Aortic smooth muscle cell (primary cell): Measurements from ENCODE around the gene MST1R. TPM values are rescaled to one million over a fixed set of nuclear protein-coding genes. Genes with fewer than 3 reads are reported as not detected.

Experiments used
- total RNA-seq: library from RNA; depleted of rRNA; stranded (reverse); fragments of >200 nt; gene quantifications from 2 replicates; pipeline ENCODE4 v1.2.3, GENCODE V29; 2014

MST1R gene
- total RNA-seq, result 0.40 and 2.0 TPM in 2 replicates

GRCh38 chr3:49903451-49904424, at the start of gene MST1R:
Gene MST1R, minus strand, starts transcription at chr3:49903873. Its CDS starts 264 bp downstream, at chr3:49903609.

GRCh38 chr3:49939858-49940666, 36.4 kb upstream of the MST1R start, which contains the start of gene RBM6:
Gene RBM6, plus strand, starts transcription at chr3:49940150. Its CDS starts 22,492 bp downstream, at chr3:49962642.

DNA sequence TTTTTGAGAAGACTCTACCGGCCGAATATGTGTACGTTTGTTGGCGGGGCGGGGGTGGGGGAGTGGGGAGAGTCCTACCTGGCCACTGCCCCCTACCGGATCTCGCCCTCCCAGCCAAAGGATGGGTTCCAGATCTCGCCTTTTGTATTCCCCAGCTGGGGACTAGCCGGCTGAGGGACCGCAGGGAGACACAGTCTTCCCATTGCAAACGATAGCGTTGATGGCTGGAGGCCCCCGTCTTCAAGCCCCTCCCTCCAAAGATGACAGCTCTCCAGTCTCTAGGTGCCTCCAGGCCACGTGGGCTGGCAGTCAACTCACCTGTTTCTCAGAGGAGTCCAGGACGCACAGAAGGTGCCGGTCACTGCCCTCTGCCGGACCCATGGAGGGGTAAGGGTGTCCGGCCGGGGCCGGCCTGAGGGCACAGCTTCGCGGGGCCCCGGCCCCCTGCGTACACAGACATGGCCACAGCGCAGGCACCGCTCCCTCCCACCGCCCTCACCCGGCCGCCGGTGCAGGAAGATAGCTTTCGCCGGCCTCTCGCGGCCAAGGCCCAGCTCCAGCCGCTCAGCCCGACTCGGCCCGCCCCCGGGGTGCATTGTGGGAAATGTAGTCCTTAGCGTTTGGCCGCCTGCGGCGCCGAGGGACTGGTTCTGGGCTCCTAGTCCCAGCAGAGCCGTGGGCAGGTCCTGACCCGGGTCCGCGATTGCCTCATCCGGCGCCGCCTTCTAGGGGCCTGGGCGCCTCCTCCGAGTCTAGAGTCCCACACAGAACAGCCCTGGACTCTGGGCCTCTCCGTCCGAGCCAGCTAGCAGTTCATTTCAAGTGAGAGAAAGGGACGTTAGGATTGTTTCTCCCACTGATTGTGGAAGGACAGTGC, 25.9 kb upstream of the MST1R start, which contains the start of gene MON1A:
TSS of gene MON1A (minus strand) at position 521 of the 877 bp plus-strand sequence. CDS start 16,465 bp downstream, outside the sequence.

DNA sequence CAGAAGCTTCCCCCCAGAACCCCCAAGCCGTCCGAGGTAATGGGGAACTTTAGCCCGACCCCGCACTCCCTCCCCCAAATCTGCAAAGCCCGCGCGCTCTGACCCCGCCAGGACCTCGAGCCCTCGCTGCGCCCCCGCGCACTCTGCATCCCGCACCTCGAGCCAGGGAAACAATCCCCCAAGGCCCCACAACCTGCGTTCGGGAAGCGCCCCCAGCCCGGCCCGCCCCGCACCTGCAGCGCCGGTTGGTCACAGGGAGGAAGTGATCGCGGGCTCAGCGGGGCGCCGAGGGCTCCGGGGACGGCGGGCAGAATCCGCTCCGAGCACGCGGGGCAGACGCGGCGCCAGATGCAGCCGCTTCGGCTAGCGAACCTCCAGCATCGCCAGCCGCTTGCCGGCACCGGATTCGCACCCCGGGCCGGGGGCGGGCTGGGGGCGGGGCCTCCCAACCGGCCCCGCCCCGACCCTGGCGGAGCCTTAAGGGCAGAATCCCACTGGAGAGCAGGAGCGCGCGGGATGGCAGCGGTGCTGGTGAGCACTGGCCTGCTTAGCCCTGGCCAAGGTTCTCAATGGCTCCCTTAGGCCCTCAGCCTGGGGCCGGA, 34.0 kb downstream of the MST1R start, which contains the start of gene CAMKV:
TSS of gene CAMKV (minus strand) at position 382 of the 602 bp plus-strand sequence. CDS start 7,518 bp downstream, outside the sequence.

DNA sequence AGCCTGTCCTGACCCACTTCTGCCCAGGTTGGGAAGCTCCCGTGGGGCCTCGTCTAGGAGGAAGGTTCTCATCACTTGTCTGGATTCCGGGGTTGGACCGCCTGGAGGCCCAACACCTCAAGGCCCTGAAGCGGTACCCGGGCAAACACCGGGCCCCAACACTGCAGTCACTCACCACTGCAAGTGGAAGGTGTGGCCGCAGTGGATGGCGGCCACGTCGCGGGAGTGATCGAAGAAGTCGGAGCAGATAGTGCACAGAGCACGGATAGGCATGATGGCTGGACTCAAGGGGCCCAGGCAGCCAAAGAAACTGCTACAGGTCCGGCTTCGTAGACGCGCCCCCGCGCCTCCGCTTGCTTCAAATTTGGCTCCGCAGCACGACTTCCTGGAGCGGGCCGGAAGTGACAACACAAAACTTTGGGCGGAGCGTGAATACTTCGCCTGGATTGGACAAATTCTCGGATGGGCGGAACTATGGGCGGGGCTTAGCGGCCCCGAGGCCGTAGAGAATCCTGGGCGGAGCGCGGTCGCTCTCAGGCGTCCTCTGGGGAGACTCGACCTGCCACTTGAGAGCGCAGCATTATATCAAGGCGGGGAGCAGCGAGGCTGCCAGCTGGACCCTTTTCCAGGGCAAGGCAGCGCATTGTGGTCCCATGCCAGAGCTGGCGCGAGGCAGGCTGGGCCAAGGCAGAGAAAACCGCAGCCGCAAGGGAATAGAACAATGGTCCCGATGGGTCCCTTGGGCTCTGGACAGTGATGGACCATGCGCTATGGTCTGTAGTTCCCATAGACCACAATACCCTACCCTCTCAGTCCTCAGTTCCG, 47.3 kb downstream of the MST1R start, which contains the start of gene TRAIP:
TSS of gene TRAIP (minus strand) at position 384 of the 825 bp plus-strand sequence. CDS start at position 273, 111 bp downstream.

Other genes with a start within 250 kb of the MST1R start
- gene APEH, start 229.5 kb downstream of the MST1R start, total RNA-seq, result 132 and 152 TPM in 2 replicates
- gene MST1, start 214.4 kb downstream of the MST1R start, total RNA-seq, result 3.4 and 4.4 TPM in 2 replicates
- gene RNF123, start 214.3 kb downstream of the MST1R start, total RNA-seq, result 20.6 and 24.4 TPM in 2 replicates
- not detected in 2 replicates for gene AMIGO3, start 184.2 kb downstream of the MST1R start, total RNA-seq
- gene GMPPB, start 179.9 kb downstream of the MST1R start, total RNA-seq, result 27.7 and 37.3 TPM in 2 replicates
- 32.8 and 34.2 TPM in 2 replicates for gene IP6K1, start 117.3 kb downstream of the MST1R start, total RNA-seq
- 0.06 TPM in 1 of 2 replicates, not detected in the other for gene CDHR4, start 104.0 kb downstream of the MST1R start, total RNA-seq
- gene INKA1, start 100.6 kb downstream of the MST1R start, total RNA-seq, result 8.7 and 20.5 TPM in 2 replicates
- 36.2 and 56.0 TPM in 2 replicates for gene UBA7, start 89.9 kb downstream of the MST1R start, total RNA-seq
- 2.2 and 5.2 TPM in 2 replicates for gene TRAIP, start 47.3 kb downstream of the MST1R start, total RNA-seq
- not detected in 2 replicates for gene CAMKV, start 34.0 kb downstream of the MST1R start, total RNA-seq
- 10.4 and 12.8 TPM in 2 replicates for gene MON1A, start 25.9 kb upstream of the MST1R start, total RNA-seq
- gene RBM6, start 36.3 kb upstream of the MST1R start, total RNA-seq, result 48.1 and 50.7 TPM in 2 replicates
- gene RBM5, start 185.0 kb upstream of the MST1R start, total RNA-seq, result 194 and 241 TPM in 2 replicates